ENCODE results near the gene PARN.

GRCh38 chr16:14520753-14521152 lies 109.3 kb downstream of the PARN start:
- TF ChIP-seq POLR2AphosphoS5 (IDR thresholded peaks at IDR 0.05; ENCODE audit: low read depth, low read length) = no peak
- no peak for TF ChIP-seq CTCF (IDR thresholded peaks at IDR 0.05 in 2 of 3, conservative IDR thresholded peaks at IDR 0.05 in 1 of 3; ENCODE audit: borderline replicate concordance in 1 of 3, insufficient read depth in 1 of 3, low read depth in 2 of 3, low read length in 2 of 3)
- TF ChIP-seq POLR2A (IDR thresholded peaks at IDR 0.05; ENCODE audit: borderline replicate concordance, extremely low read depth, insufficient read depth, insufficient read length) = no peak
- no peak for TF ChIP-seq SP1 (IDR thresholded peaks at IDR 0.05; ENCODE audit: low read depth)
- TF ChIP-seq CBX3 (IDR thresholded peaks at IDR 0.05; ENCODE audit: low read depth) = no peak
